ENCODE measurements around the gene CROCC.
"Not testable (repeated sequence)": the region's sequence is repeated elsewhere in the genome, so short reads cannot be mapped to it uniquely, and the experiment has no call there.

GRCh38 chr1:16949026-16949425, 27.3 kb downstream of the CROCC start:
- TF ChIP-seq, protein P1, sequence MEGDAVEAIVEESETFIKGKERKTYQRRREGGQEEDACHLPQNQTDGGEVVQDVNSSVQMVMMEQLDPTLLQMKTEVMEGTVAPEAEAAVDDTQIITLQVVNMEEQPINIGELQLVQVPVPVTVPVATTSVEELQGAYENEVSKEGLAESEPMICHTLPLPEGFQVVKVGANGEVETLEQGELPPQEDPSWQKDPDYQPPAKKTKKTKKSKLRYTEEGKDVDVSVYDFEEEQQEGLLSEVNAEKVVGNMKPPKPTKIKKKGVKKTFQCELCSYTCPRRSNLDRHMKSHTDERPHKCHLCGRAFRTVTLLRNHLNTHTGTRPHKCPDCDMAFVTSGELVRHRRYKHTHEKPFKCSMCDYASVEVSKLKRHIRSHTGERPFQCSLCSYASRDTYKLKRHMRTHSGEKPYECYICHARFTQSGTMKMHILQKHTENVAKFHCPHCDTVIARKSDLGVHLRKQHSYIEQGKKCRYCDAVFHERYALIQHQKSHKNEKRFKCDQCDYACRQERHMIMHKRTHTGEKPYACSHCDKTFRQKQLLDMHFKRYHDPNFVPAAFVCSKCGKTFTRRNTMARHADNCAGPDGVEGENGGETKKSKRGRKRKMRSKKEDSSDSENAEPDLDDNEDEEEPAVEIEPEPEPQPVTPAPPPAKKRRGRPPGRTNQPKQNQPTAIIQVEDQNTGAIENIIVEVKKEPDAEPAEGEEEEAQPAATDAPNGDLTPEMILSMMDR (conservative IDR thresholded peaks at IDR 0.05; ENCODE audit: low read length), result not testable (repeated sequence)
- not testable (repeated sequence) for TF ChIP-seq EZH2phosphoT487 (IDR thresholded peaks at IDR 0.05; ENCODE audit: borderline replicate concordance, low read depth, low read length)
